ENCODE results near the gene MEX3C. TPM values are rescaled to one million over a fixed set of nuclear protein-coding genes. Genes with fewer than 3 reads are reported as not detected.

The MEX3C gene
- total and polyA plus RNA-seq, 2 donors (not counting 1 experiment from before 2014, with no cell fraction given): 39.8 to 41.8 TPM

GRCh38 chr18:51183372-51184090 lies 13.9 kb downstream of the MEX3C start:
- Histone ChIP-seq H3K4me2 (ENCODE audit: extremely low read depth, insufficient read depth, low read length) (no peak overlapping the region), H3K9ac (ENCODE audit: insufficient read depth, low read length) (no peak overlapping the region), H4K20me1 (ENCODE audit: control insufficient read depth, extremely low read depth, insufficient read depth, low read length) (no peaks in the 10 kb centered on the region), H3K36me3 (ENCODE audit: control insufficient read depth, insufficient read depth, low read length) (no peaks in the 10 kb centered on the region), H3K79me2 (ENCODE audit: control insufficient read depth, insufficient read depth, low read length) (peaks cover 78% of the 10 kb centered on the region), H2AFZ (ENCODE audit: low read length) (no peak overlapping the region), H3K27me3 (ENCODE audit: control insufficient read depth, insufficient read depth, low read length) (no peaks in the 10 kb centered on the region), H3K4me1 (ENCODE audit: control insufficient read depth, extremely low read depth, insufficient read depth, low read length) (no peaks in the 10 kb centered on the region), H3K27ac (ENCODE audit: insufficient read depth, low read length) (no peak overlapping the region), H3K4me3 (replicated peaks in 1 of 4; ENCODE audit: control extremely low read depth in 1 of 4, insufficient read depth in 1 of 4, low read depth in 3 of 4, low read length in 4 of 4) (no peak overlapping the region), H3K9me3 (ENCODE audit: control insufficient read depth, insufficient read depth, low read depth, low read length) (no peaks in the 10 kb centered on the region)
- DNase-seq (ENCODE audit: low read depth in 2 of 2): no peak
- TF ChIP-seq CTCF (conservative IDR thresholded peaks at IDR 0.05 in 1 of 2, IDR thresholded peaks at IDR 0.05 in 1 of 2; ENCODE audit: low read depth in 1 of 2, low read length in 2 of 2) (no peak), EZH2 (IDR thresholded peaks at IDR 0.05; ENCODE audit: low read length, missing control alignments) (no peak)

DNA sequence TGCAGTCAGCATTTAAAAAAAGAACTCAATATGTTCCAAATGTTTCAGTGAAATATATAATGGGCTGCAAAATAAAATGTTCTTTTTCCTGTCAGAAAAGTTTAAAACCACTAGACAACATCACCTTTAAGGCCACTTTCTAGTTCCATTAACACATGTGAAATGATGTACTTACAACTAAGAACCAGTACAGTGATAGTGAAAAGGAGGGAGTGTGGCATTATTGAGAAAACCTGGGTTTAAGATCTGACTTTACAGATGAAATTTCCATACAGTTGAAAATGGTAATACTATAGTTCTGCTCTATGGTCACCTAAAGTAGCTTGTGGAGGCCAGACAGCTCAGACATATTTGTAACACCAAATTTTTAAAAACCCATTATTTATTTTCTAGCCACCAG lies 14.7 kb downstream of the MEX3C start:
- Histone ChIP-seq H3K4me1 (ENCODE audit: control insufficient read depth, extremely low read depth, insufficient read depth, low read length) (no peaks in the 10 kb centered on the region), H3K27ac (ENCODE audit: insufficient read depth, low read length) (no peak overlapping the region), H3K9ac (ENCODE audit: insufficient read depth, low read length) (no peak overlapping the region), H4K20me1 (ENCODE audit: control insufficient read depth, extremely low read depth, insufficient read depth, low read length) (no peaks in the 10 kb centered on the region), H3K4me2 (ENCODE audit: extremely low read depth, insufficient read depth, low read length) (no peak overlapping the region), H3K36me3 (ENCODE audit: control insufficient read depth, insufficient read depth, low read length) (no peaks in the 10 kb centered on the region), H3K9me3 (ENCODE audit: control insufficient read depth, insufficient read depth, low read depth, low read length) (no peaks in the 10 kb centered on the region), H3K27me3 (ENCODE audit: control insufficient read depth, insufficient read depth, low read length) (no peaks in the 10 kb centered on the region), H2AFZ (ENCODE audit: low read length) (no peak overlapping the region), H3K4me3 (replicated peaks in 1 of 4; ENCODE audit: control extremely low read depth in 1 of 4, insufficient read depth in 1 of 4, low read depth in 3 of 4, low read length in 4 of 4) (no peak overlapping the region), H3K79me2 (ENCODE audit: control insufficient read depth, insufficient read depth, low read length) (peaks cover 72% of the 10 kb centered on the region)
- TF ChIP-seq EZH2 (IDR thresholded peaks at IDR 0.05; ENCODE audit: low read length, missing control alignments) (no peak), CTCF (conservative IDR thresholded peaks at IDR 0.05 in 1 of 2, IDR thresholded peaks at IDR 0.05 in 1 of 2; ENCODE audit: low read depth in 1 of 2, low read length in 2 of 2) (no peak)
- no peak for DNase-seq (ENCODE audit: low read depth in 2 of 2)

- Histone ChIP-seq H3K36me3 (ENCODE audit: control insufficient read depth, insufficient read depth, low read length) (peaks cover 3% of the 10 kb centered on the region), H3K4me1 (ENCODE audit: control insufficient read depth, extremely low read depth, insufficient read depth, low read length) (no peaks in the 10 kb centered on the region), H3K4me3 (replicated peaks in 1 of 4; ENCODE audit: control extremely low read depth in 1 of 4, insufficient read depth in 1 of 4, low read depth in 3 of 4, low read length in 4 of 4) (no peak overlapping the region), H3K27me3 (ENCODE audit: control insufficient read depth, insufficient read depth, low read length) (no peaks in the 10 kb centered on the region), H3K79me2 (ENCODE audit: control insufficient read depth, insufficient read depth, low read length) (peaks cover 4% of the 10 kb centered on the region), H2AFZ (ENCODE audit: low read length) (no peak overlapping the region), H3K9me3 (ENCODE audit: control insufficient read depth, insufficient read depth, low read depth, low read length) (no peaks in the 10 kb centered on the region), H4K20me1 (ENCODE audit: control insufficient read depth, extremely low read depth, insufficient read depth, low read length) (no peaks in the 10 kb centered on the region), H3K9ac (ENCODE audit: insufficient read depth, low read length) (no peak overlapping the region), H3K27ac (ENCODE audit: insufficient read depth, low read length) (no peak overlapping the region), H3K4me2 (ENCODE audit: extremely low read depth, insufficient read depth, low read length) (no peak overlapping the region)
- DNase-seq (ENCODE audit: low read depth in 2 of 2): no peak
- TF ChIP-seq CTCF (conservative IDR thresholded peaks at IDR 0.05 in 1 of 2, IDR thresholded peaks at IDR 0.05 in 1 of 2; ENCODE audit: low read depth in 1 of 2, low read length in 2 of 2): no peak
- TF ChIP-seq EZH2 (IDR thresholded peaks at IDR 0.05; ENCODE audit: low read length, missing control alignments): no peak
Measured at GRCh38 chr18:51171625-51172259, 25.7 kb downstream of the MEX3C start.
